HUDEP-2 (cell line): ENCODE results near the gene UBAC2.

Experiments used
- DNase-seq, 76 experiments: peaks; one replicate each; lab custom pipeline; 2025; ENCODE audit not compliant: unreplicated experiment in 76 of 76; lab: John Stamatoyannopoulos, UW

UBAC2 gene

DNA sequence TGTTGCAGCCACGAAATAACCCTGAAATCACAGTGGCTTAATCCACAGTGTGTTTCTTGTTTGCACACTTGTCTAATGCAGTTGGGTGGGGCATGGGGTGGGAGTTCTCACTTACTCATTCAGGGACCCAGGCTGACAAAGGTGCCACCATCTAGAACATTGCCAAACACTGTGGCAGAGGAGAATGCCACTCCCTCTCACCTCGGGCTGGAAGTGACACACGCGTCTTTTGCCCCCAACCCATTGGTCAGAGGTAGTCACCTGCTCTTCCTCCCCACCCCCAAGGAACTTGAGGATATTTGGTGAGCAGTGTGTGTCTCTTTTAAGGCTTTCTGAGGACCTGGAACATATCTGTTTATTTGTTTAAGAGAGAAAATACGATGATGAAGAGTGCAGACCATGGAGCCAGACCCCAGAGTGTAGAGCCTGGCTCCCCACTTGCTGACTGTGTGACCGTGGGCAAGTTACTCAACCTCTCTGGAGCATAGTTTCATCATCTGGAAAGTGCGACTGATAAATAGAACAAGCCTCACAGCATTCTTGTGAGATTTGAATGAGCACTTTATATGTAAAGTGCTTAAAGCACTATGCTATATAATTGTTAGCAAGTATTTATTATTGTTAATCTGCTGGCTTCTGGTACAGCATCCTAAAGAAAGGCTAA lies 89.2 kb downstream of the UBAC2 start:
- no peak for DNase-seq

DNA sequence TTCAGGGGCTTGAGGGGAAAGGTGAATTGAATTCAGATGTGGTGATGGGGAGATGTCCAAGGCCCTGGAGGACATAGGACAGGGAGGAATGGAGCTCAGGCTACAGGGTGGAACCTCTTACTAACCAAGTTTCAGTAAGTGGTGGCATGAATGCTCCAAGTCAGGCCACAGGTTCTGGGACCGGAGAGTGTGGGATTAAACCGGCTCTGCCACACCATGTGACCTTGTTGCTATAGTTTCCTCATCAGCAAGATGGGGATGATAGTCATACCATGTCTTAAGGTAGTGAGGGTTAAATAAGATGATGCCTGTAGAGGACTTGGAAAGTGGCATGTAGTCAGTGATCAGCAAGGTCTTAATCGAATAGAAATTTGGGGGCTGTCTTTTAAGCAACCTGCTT lies 90.2 kb downstream of the UBAC2 start:
- no peak for DNase-seq

DNA sequence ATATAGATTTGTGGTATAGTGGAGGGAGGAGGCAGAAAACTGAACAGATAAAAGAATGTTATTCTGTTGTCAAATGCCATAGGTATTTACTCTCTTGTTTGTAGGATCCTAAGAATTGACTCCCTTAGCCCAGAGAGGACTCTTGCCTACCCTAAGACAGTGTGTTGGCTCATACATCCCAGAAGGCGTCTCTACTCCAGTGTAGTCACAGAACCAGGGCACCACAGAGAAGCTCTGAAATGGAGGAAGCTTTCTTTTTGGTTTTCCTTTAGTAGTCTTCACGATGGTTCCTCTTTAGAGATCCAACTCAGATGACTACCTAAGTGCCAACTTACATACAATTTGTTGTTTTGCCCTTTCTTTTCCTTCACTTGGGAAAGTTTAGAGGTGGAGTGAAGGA lies 92.5 kb downstream of the UBAC2 start:
- DNase-seq, result no peak

DNA sequence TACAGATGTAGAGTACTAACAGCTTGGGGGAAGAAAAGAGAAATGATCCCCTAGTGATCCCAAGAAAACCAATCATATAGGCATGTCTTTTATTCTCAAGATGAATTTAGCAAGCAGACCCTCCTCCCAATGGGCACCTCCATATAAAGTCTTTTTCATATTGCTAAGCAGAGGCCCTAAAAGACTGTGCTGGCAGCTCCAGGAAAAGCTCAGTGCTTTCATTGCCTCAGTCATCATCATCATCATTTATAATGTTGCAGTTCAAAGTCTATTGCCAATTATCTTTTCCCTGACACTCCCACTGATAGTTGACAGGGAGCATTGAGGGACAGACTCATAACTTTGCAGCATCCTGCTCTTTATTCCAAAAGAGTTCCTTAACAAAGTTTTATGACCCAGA lies 93.5 kb downstream of the UBAC2 start:
- no peak for DNase-seq

DNA sequence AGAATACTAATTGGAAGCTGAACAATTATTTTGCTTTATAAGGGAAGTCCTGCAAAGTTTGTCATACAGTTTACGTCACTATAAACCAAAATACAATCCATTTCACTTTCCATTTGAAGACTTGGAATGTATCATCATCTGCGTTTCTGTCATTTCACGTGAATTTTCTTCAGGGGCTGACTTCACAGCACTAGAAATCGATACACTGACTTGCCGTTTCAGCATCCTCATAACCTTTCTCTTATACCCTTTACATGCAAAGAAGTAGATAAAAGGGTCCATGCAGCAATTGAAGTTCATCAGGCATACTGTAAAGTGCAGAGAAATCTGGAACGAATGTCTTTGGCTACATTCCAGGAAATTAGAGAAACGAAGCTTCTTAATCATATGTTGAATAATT lies 94.3 kb downstream of the UBAC2 start:
- no peak for DNase-seq

DNA sequence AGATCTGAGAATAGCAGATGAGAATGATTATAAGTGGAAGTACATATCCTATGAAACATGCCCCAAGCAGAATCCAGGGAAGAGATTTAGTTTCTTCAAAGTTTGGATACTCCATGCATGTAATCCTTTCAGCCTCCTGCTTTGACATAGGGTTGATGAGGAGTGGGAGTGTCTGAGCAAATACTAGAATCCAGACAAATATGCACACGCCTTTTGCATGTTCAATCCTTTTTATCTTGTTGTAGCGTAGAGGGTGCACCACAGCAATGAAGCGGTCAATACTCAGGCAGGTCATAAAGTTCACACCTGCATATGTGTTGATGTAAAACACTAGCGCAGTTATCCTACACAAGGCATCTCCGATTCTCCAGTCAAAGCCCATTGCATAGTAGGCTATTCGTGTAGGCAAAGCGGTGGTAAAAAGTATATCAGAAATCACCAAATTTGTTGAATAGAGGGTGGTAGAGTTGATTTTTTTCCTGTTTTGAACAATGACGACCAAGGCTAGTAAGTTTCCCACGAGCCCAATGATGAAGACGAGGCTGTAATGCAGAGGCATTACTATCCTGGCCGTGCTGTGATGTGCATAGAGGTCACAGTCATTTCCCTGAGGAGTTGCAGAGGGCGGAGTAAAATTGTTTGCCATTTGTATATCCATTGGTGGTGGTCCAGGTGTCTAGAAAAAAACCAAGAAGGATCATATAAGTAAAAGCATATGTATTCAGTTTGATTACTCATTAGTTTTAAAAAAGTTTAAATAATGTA lies 95.0 kb downstream of the UBAC2 start:
- DNase-seq, result no peak

DNA sequence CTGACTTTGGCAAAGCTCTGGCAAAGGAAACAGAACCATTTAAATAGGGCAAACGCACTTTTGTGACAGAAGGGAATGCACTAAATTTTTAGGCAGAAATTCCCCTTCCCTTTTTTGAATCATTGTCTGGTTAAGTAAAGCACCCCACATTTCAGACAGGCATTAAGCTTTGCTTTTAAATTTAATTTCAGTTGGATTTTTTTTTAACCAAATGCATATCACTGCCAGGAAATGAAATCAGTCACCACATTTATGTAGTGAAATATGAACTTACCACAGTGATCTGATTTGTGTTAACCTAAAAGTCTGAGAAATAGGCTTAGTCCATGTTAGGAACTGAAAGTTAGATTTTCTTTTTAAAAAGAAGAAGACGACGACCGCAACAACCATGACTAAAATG lies 95.7 kb downstream of the UBAC2 start:
- DNase-seq, result no peak

DNA sequence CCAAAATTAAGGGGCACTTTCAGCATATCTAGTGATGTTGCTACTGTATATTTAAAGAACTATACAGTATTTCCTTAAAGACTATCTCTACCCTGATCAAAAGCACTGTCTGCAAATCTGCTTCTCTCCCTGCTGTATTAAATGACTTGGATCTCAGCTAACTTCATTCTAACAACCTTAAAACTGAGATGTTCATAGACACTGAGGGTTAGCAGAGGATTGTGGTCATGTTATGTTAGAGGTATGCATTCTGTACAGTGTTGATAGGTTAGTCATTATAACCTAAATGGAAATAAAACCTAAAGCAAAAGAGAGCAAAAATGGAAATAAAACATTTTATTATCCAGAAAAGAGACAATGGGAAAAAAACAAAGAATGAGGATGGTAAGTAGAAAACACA lies 96.7 kb downstream of the UBAC2 start:
- no peak for DNase-seq

DNA sequence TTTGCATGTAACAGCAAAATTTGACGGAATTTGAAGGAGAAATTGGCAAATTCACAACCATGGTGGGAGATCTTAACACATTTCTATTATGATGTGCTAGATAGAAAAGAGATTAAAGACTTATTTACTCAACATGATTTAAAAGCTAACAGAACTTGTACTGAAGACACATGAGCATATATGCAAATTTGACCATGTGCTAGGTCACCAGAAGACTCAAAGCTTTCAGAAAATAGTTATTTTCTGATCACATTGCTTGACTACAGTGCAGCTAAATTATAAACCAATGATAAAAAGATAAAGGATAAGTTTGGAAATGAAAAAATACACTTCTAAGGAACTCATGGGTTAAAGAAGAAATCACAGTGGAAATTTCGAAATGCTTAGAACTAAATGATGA lies 97.4 kb downstream of the UBAC2 start:
- DNase-seq, result no peak

DNA sequence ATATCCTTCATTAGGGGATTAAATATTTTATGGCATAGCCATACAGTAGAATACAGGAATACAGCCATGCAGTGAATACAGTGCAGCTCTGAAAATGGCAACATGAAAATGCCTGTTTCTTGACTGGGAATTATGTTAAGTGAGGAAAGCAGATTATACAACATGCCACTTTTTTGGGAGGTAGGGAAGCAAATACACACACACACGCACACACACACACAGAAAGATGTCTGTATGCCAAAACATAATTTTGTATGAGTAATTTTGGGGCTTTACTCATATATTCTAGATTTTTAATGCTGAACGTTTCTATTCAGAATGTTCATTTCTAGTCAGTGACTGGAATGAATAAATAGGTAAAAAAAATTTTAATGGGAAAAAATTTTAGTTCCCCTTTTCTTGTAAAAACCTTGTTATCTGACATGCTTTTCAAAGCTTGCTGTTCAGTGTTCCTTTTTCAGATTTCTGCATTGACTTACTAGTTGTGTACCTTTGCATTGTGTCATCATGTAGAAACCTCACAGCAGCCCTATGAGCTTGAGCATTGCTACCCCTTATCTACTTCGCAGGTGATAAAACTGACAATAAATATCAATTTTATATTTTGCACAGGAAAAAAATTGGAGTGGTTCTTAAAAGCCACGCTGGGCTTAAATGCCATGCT lies 98.7 kb downstream of the UBAC2 start:
- no peak for DNase-seq

DNA sequence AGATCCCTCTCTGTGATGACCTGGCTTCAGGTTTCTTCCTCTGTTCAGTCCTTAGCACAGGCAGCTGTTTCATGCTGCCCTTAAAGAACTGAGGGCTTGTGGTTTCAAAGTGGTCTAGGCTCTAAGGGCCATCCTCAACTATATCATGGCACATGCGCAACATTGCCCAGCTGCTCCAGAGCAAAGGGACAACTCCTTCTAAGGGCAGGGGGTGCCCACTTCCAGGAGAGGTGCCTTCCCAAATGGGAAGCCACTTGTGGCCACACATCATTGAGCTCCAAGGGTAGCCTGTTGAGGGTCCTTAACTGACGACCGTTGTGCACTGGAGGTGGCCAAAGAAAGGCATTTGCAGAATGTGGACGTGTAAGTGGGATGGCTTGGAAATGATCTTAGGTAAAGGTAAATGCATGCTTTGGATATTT lies 99.3 kb downstream of the UBAC2 start:
- DNase-seq, result no peak

DNA sequence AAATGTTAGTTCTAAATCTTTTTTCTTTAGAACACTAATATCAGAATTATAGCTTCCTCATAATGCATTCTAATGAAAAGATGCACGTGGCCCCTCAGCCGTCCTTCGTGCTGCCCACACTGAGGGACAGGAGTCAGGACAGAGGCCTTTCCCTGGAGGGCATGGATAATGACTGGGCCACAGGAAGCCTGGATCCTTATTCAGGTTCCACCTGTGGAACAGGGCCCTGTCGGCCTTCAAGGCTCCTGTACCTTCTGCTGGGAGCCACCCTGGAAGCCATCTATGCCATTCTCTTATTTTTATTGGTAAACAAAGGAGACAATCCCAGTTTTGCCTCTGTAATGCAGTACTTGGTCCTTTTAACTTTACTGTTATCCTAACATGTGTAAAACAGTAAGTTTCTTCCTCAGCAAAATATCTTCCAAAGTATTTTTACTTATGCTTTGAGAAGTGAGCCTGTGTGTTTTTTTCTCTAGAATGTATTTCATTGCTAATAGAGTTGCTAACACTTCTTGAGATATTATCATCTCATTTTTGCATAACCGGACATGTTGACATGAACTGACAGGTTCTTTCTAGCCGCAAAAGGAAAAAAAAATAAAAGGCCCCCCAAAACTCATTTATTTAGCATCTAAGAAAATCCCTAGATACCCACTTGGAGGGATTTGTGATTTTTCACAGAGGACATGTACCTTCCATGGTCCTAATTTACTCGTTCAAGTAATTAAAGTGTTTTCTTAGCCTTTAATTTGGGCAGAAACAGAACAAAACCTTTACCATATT lies 100.6 kb downstream of the UBAC2 start:
- no peak for DNase-seq

DNA sequence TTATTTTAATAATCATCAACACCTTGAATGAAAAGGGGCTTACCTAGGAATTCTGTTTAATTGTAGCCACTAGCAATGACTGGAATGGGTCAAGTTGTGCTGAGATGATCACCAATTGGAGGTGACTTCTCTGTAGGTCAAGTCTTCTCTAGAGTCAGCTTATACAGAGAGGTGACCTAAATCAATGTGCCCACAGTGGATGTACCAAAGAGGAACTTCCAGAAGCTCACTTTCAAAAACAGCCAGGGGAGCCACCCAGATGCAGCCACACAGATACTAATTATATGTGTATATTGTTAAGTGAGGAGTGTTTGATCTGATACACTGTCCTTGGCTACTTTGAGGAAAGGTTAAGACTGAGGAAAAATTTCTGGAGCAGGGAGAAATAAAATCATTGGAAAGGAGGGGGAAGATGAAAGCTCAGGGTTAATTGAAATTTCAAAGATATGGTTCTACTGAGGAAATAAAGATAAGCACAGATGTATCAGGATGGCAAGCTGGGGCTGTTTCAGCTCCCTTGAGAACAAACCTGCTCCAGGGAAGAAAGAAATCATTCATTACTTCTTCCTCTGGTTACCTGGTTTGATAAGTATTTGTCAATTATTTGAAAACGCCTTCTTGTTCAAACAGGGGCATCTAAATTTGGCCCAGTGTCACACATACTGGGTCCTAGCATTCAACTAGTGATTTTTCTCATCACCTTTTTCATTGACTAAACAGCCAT lies 101.4 kb downstream of the UBAC2 start:
- no peak for DNase-seq

DNA sequence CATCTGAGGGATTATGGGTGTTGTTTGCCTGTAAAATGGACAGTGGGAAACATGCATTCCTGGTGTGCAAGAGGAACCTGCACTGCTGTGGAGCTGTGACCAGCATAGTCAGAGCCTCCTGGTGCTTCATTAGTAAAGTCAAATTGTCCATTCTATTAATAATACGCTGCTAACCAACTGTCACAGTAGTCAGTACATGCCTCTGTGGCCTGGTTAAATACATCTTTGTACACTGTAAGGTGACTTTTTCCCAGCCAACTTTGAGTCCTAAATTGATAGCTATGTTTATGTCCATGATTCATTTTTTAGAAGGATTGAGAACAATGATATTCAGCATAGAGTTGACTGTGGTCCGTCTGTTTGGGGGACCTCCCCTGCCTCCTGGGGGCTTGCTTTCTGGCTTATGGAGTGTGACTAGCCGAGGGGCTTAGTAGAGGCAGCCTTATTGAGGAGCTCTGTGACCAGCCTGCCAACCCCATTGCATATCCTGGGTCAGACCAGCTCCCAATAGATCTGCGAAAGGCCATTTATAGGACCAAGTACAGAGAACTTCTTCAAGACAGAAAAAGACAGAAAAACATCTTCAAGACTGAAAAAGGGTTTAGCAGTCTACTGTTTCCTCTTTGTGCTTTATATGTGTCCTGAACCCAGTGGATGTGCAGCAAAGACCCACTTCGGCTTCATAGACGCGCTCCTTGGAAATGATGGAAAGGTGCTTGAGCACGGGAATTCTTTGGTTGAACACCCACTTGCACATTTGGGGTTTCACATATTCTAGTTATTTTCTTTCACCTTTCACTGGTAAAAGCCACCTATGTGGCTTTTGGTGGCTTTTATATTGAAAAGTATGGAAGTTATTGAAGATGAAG lies 102.2 kb downstream of the UBAC2 start:
- no peak for DNase-seq

DNA sequence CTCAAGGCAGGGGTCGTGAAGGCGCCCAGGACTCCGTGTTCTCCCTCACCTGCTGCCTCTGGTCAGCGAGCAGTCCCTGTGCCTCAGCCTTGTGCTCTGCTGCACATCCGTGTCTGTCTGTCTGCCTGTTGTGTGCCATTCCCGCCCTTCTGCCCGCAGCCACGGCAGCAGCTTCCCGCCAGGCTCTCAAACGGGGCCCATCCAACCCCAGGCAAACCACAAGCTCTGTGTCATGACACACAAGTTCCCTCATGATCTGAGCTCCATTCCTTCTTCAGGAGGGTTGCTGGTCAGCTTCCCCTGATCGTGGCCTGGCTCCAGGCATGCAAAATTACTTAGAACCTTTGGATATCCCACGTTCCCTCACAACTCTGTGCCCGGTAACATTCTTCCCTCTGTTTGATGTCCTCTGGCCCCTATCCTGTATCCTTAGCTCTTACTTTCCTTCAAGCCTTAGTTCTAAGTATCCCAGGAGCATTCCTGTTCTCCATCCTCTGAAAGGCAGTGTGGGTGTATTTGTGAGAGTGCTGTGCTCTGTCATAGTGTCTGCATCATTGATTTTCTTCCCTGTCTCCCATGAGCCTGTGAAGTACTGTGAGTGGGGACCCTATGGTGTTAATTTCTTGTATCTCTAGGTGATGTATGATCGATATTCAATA lies 103.3 kb downstream of the UBAC2 start:
- no peak for DNase-seq

DNA sequence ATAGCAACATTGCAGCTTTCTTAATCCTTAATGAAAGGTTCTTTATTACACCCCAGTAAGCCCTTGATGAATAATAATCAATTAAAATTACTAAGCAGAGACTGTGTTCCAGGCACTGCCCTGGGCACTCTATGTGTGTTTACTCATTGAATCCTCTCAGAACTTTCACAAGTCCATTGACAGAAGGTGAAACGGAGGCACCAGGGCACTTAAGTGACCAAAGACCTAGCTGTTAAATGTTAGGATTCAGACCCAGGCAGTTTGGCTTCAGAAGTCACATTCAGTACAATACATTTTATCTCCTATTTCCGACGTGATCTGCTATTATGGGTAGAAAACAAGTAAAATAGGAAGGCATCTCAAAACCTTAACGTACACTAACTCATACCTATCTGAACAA lies 103.9 kb downstream of the UBAC2 start:
- no peak for DNase-seq

DNA sequence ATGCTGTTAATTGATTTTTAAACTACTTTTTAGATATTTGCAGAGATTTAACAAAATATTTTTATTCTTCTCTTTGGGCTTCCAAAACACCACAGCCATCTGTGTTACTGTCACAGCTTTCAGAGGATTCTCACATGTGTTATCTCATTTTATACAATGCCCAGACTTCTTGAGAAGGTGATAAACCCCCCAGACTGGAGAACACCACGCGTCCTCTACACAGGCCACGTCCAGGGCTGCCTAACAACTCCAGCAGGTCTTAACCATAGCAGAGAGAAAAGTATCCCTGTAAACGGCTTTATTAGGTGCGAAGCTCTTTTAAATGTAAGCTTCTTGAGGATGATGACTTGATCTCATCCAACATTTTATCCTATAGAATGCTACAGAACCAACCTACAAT lies 104.5 kb downstream of the UBAC2 start:
- no peak for DNase-seq

DNA sequence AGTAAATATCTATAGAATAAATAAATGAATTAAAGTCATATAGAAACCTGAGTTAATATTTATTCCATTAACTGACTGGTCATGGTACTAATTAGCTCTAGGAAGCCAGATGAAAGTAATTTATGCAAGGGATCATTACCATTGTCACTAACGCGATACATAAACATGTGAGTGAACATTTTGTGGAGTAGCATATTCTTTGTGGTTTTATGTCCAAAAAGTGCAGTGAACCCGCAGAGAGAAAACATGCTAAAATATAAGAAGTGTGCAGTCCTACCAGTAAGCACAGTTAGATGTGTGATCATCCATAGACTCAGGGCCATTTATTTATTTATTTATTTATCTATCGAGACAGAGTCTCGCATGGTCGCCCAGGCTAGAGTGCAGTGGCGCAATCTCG lies 104.9 kb downstream of the UBAC2 start:
- no peak for DNase-seq

DNA sequence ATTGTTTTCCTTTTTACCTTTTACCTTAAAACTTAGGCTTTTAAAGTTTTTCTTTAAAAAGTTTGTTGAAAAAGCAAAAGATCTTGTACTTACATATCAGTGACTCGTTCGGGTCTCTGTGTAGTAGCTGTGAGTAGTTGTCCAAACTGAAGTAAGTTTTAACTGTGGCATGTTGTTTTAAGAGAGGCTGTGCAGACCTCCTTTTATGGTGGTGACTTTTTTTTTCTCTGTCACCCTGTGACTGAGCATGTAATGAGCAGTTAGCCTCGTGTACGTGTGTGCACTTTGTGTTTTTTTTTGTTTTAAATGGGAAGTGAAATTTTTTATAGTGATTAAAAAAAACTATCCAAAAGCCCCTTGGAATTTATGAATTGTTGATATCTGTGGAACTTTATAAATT lies 106.6 kb downstream of the UBAC2 start, which contains the start of gene GPR183:
Gene GPR183 (minus strand): TSS at position 153 of the 400 bp plus-strand sequence. CDS start 11,254 bp downstream, outside the sequence.
- DNase-seq, result no peak
